ENCODE results near the gene AVPR1B. TPM values are rescaled to one million over a fixed set of nuclear protein-coding genes. Genes with fewer than 3 reads are reported as not detected.

AVPR1B gene
- total RNA-seq, 1 experiment from 2014 or later = not detected

DNA sequence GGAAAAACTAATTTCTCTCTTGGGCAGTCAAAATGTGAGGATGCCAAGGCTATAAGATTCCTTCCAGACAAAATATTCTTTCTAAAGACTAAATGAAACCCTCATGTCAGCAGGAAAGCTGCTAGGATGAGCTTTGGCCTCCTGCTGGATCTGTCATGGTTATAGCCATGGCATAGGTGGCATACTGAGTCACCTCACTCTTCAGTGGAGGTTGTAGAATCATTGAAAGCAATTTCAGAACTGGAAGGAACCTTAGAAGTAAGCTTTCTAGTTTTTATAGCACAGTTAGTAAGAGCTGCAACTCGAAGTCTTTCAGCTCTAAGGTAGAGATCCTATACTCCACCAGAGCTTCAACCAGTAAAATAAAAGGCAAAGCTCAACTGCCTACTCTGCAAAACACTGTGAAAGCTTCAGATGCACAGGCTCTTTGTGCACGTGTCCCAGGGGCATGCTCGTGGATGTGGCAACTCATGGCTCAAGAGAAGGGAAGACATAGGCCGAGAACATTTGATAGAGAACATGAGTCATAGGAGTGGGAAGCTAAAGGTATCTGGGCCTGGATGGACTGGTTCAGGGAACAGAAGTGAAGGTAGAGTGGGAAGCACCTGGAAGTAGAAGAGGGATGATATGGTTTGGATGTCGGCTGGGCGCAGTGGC lies 5.8 kb downstream of the AVPR1B start:
- Histone ChIP-seq H3K9ac (ENCODE audit: extremely low read depth, insufficient read length, low read length) (no peak overlapping the region), H4K5ac (ENCODE audit: insufficient read length, low read depth, low read length) (no peak overlapping the region), H2BK120ac (ENCODE audit: low read depth, low read length, poor library complexity, severe bottlenecking) (no peak overlapping the region), H4K8ac (replicated peaks; ENCODE audit: insufficient read length, low read depth, low read length) (no peak overlapping the region), H3K18ac (ENCODE audit: insufficient read length, low read depth, low read length) (no peak overlapping the region), H3K27ac (ENCODE audit: insufficient read length, low read depth, low read length) (no peak overlapping the region), H3K4me1 (ENCODE audit: insufficient read depth, low read length) (no peaks in the 10 kb centered on the region), H3K79me1 (ENCODE audit: insufficient read depth, low read depth, low read length, poor library complexity, severe bottlenecking) (no peaks in the 10 kb centered on the region), H4K91ac (ENCODE audit: insufficient read length, low read depth, low read length) (no peak overlapping the region), H3K79me2 (ENCODE audit: insufficient read depth, low read length) (no peaks in the 10 kb centered on the region), H2BK15ac (ENCODE audit: low read depth, low read length) (no peak overlapping the region), H3K23me2 (ENCODE audit: insufficient read length, low read depth, low read length, poor library complexity, severe bottlenecking) (no peaks in the 10 kb centered on the region), H4K20me1 (ENCODE audit: control insufficient read depth, insufficient read depth, insufficient read length) (no peaks in the 10 kb centered on the region), H2BK12ac (ENCODE audit: insufficient read length, low read depth, low read length) (no peak overlapping the region), H3K4ac (ENCODE audit: low read depth, low read length) (no peak overlapping the region), H3K27me3 (ENCODE audit: insufficient read depth, low read length) (no peaks in the 10 kb centered on the region), H2AFZ (ENCODE audit: low read length) (no peak overlapping the region), H3K56ac (ENCODE audit: insufficient read length, low read depth, low read length) (no peak overlapping the region), H3K4me2 (ENCODE audit: insufficient read depth, insufficient read length, low read length) (no peak overlapping the region), H2AK5ac (ENCODE audit: insufficient read length, low read length) (no peak overlapping the region), H3K9me3 (ENCODE audit: control insufficient read depth, low read depth, low read length) (no peaks in the 10 kb centered on the region), H2BK5ac (ENCODE audit: insufficient read length, low read length) (no peak overlapping the region), H3K23ac (ENCODE audit: insufficient read length, low read depth, low read length) (no peak overlapping the region), H2BK20ac (ENCODE audit: low read depth, low read length, poor library complexity, severe bottlenecking) (no peak overlapping the region), H3K14ac (ENCODE audit: insufficient read depth, low read length) (no peak overlapping the region), H3T11ph (ENCODE audit: low read length) (no peak overlapping the region)
- H3K27me3 Mint-ChIP-seq (ENCODE audit: low read depth) = peaks cover 31% of the 10 kb centered on the region
- no peaks in the 10 kb centered on the region for H3K36me3 Mint-ChIP-seq (ENCODE audit: insufficient read depth in 1 of 3, low read depth in 3 of 3)
- no peak for DNase-seq
- H3K4me3 Mint-ChIP-seq = no peak overlapping the region
- TF ChIP-seq, protein P1, sequence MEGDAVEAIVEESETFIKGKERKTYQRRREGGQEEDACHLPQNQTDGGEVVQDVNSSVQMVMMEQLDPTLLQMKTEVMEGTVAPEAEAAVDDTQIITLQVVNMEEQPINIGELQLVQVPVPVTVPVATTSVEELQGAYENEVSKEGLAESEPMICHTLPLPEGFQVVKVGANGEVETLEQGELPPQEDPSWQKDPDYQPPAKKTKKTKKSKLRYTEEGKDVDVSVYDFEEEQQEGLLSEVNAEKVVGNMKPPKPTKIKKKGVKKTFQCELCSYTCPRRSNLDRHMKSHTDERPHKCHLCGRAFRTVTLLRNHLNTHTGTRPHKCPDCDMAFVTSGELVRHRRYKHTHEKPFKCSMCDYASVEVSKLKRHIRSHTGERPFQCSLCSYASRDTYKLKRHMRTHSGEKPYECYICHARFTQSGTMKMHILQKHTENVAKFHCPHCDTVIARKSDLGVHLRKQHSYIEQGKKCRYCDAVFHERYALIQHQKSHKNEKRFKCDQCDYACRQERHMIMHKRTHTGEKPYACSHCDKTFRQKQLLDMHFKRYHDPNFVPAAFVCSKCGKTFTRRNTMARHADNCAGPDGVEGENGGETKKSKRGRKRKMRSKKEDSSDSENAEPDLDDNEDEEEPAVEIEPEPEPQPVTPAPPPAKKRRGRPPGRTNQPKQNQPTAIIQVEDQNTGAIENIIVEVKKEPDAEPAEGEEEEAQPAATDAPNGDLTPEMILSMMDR (conservative IDR thresholded peaks at IDR 0.05) = no peak
- WGBS (ENCODE audit: extremely low coverage, insufficient read length, low lambda C conversion rate) = no CpG with 5 or more reads among the region's 6 CpGs
- H3K27ac Mint-ChIP-seq = no peak overlapping the region
- peaks cover 0 to 2% of the 10 kb centered on the region in 2 experiments; a peak in 2 of 4 replicates for H3K4me1 Mint-ChIP-seq
- H3K9me3 Mint-ChIP-seq = no peaks in the 10 kb centered on the region
